Measurements from ENCODE around the gene UMAD1.

- TF ChIP-seq CTCF (IDR thresholded peaks at IDR 0.05) (no peak), POLR2A (IDR thresholded peaks at IDR 0.05) (no peak)
These were observed 73.2 kb downstream of the UMAD1 start for GRCh38 chr7:7713730-7714129.

Measured in Peyer's patch (tissue), 4 donors.